Gastroesophageal sphincter (tissue), 3 donors: ENCODE data around the gene MLLT3.

Experiments used
- CTCF ChIP-seq, 4 experiments: fragments of 200-600 bp in 2 of 4; fragments of 450-650 bp in 2 of 4; sonication (generic) in 1 of 4; IDR thresholded peaks; one replicate each; pipeline ENCODE4 v1.5.1; 2017 to 2019; ENCODE audit warnings: antibody characterized with exemption in 4 of 4, mild to moderate bottlenecking in 2 of 4, moderate library complexity in 2 of 4
- EP300 ChIP-seq: sonication (generic); formaldehyde crosslinking; IDR thresholded peaks from one replicate; pipeline ENCODE4 v1.6.1; 2017; ENCODE audit warnings: antibody characterized with exemption, mild to moderate bottlenecking
- POLR2A ChIP-seq, 2 donors: fragments of 450-650 bp; IDR thresholded peaks; one replicate each; pipeline ENCODE4 v1.6.1; 2017; ENCODE audit warnings: antibody characterized with exemption in 2 of 2, mild to moderate bottlenecking in 2 of 2, moderate library complexity in 1 of 2
- POLR2AphosphoS5 ChIP-seq: sonication (generic); formaldehyde crosslinking; IDR thresholded peaks from one replicate; pipeline ENCODE4 v1.6.1; 2017; ENCODE audit warnings: antibody characterized with exemption

- TF ChIP-seq CTCF (IDR thresholded peaks at IDR 0.05) (no peak), POLR2AphosphoS5 (no peak), POLR2A (IDR thresholded peaks at IDR 0.05) (no peak), EP300 (no peak)
Measured at GRCh38 chr9:20384642-20385041, 237.7 kb downstream of the MLLT3 start.
